A549 (cell line): Measurements from ENCODE around the gene PITPNC1. TPM values are rescaled to one million over a fixed set of nuclear protein-coding genes. Genes with fewer than 3 reads are reported as not detected.

ENCODE experiments used
- ATAC-seq, 2 experiments: fragments of 200-7000 bp in 1 of 2; fragments of >200 bp in 1 of 2; cut with Nextera tagmentation in 1 of 2; cut with Tn5 transposase in 1 of 2; 3 replicates each; pipeline versions ENCODE4 v1.8.0 to v1.9.1; 2018 to 2020; ENCODE audit warnings: mild to moderate bottlenecking in 1 of 2, moderate library complexity in 1 of 2
- CTCF ChIA-PET: fragments of 300-600 bp; sonication (Branson Sonifier 250); formaldehyde crosslinking; extraction: SDS; loops from one replicate; lab custom pipeline; 2021; ENCODE audit warnings: antibody characterized with exemption, inconsistent platforms; lab: Yijun Ruan, JAX
- POLR2A ChIA-PET: fragments of 350-600 bp; formaldehyde crosslinking; extraction: SDS; loops from one replicate; lab custom pipeline; 2021; ENCODE audit warnings: antibody characterized with exemption, inconsistent platforms; lab: Yijun Ruan, JAX
- DNase-seq, 2 experiments: peaks; one replicate each; pipeline versions ENCODE4 v3.0.0 to v3.0.0-alpha.2; 2011 to 2016; ENCODE audit warnings: low read depth in 1 of 2, low spot score in 1 of 2
- FAIRE-seq: peaks from 2 replicates; lab custom pipeline; 2011; peaks lifted over from hg19 to GRCh38; lab: Jason Lieb, UNC
- H3K27ac ChIP-seq, 2 experiments: fragments of >200 bp; sonication (Bioruptor Twin); formaldehyde crosslinking; 3 replicates each; pipeline ENCODE4 v1.5.1; 2016 to 2017
- H3K4me1 ChIP-seq: fragments of >200 bp; sonication (Bioruptor Twin); formaldehyde crosslinking; 3 replicates; pipeline ENCODE4 v1.6.1; 2016
- H3K4me2 ChIP-seq: fragments of >200 bp; sonication (Bioruptor Twin); formaldehyde crosslinking; 3 replicates; pipeline ENCODE4 v1.6.1; 2016
- H3K4me3 ChIP-seq: fragments of >200 bp; sonication (Bioruptor Twin); formaldehyde crosslinking; 3 replicates; pipeline ENCODE4 v1.5.1; 2016
- H3K9me3 ChIP-seq: fragments of >200 bp; sonication (Bioruptor Twin); formaldehyde crosslinking; 3 replicates; pipeline ENCODE4 v1.6.1; 2016
- ATOH8 ChIP-seq: fragments of 250-450 bp; sonication (Bioruptor Pico); IDR thresholded peaks from 2 replicates; pipeline ENCODE4 v1.5.0; 2020; ENCODE audit warnings: low read depth, mild to moderate bottlenecking, moderate library complexity
- CBX2 ChIP-seq: fragments of 200-600 bp; sonication (generic); IDR thresholded peaks from 2 replicates; pipeline ENCODE4 v1.6.1; 2016; ENCODE audit warnings: low read depth, mild to moderate bottlenecking, borderline replicate concordance
- CBX8 ChIP-seq: fragments of 200-600 bp; sonication (generic); IDR thresholded peaks from 2 replicates; pipeline ENCODE4 v1.6.1; 2016
- CHD4 ChIP-seq: fragments of 200-600 bp; sonication (generic); IDR thresholded peaks from 2 replicates; pipeline ENCODE4 v1.6.1; 2016; ENCODE audit warnings: antibody characterized with exemption, mild to moderate bottlenecking, borderline replicate concordance
- CTCF ChIP-seq: fragments of >200 bp; sonication (Bioruptor Twin); formaldehyde crosslinking; IDR thresholded peaks from 3 replicates; pipeline ENCODE4 v1.5.1; 2016
- E2F6 ChIP-seq: IDR thresholded peaks from 2 replicates; pipeline ENCODE4 v1.6.1; 2012; ENCODE audit warnings: low read depth, borderline replicate concordance
- EHF ChIP-seq: fragments of 250-450 bp; sonication (Bioruptor Pico); IDR thresholded peaks from 2 replicates; pipeline ENCODE4 v1.5.0; 2020; ENCODE audit warnings: mild to moderate bottlenecking
- FOSL2 ChIP-seq, 2 experiments: fragments of 450-650 bp in 1 of 2; fragments of >200 bp in 1 of 2; sonication (Bioruptor Twin) in 1 of 2; formaldehyde crosslinking; IDR thresholded peaks; 2 replicates each; pipeline versions ENCODE4 v1.5.0 to v1.6.1; 2016 to 2020; ENCODE audit warnings: mild to moderate bottlenecking in 1 of 2, moderate library complexity in 1 of 2
- GATA3 ChIP-seq: IDR thresholded peaks from 2 replicates; pipeline ENCODE4 v1.6.1; 2012; ENCODE audit warnings: borderline replicate concordance
- HDAC2 ChIP-seq: fragments of 200-600 bp; sonication (generic); IDR thresholded peaks from 2 replicates; pipeline ENCODE4 v1.6.1; 2016
- HEYL ChIP-seq: fragments of 250-450 bp; sonication (Bioruptor Pico); IDR thresholded peaks from 2 replicates; pipeline ENCODE4 v1.8.0; 2021; ENCODE audit warnings: mild to moderate bottlenecking, moderate library complexity
- HOXB5 ChIP-seq: fragments of 250-450 bp; sonication (Bioruptor Pico); IDR thresholded peaks from 2 replicates; pipeline ENCODE4 v1.5.0; 2020; ENCODE audit warnings: mild to moderate bottlenecking, moderate library complexity
- KDM5A ChIP-seq: fragments of 200-600 bp; sonication (generic); IDR thresholded peaks from 2 replicates; pipeline ENCODE4 v1.6.1; 2016; ENCODE audit warnings: antibody characterized with exemption, mild to moderate bottlenecking
- MAX ChIP-seq: IDR thresholded peaks from 2 replicates; pipeline ENCODE4 v1.6.1; 2012
- MYC ChIP-seq: IDR thresholded peaks from 2 replicates; pipeline ENCODE4 v1.6.1; 2012; ENCODE audit warnings: mild to moderate bottlenecking, inconsistent platforms, low read length, improper control_type of control experiment, borderline replicate concordance
- NPAS2 ChIP-seq: fragments of 250-450 bp; sonication (Bioruptor Pico); IDR thresholded peaks from 2 replicates; pipeline ENCODE4 v1.8.0; 2022; ENCODE audit warnings: mild to moderate bottlenecking, moderate library complexity, borderline replicate concordance
- PBX3 ChIP-seq: IDR thresholded peaks from 2 replicates; pipeline ENCODE4 v1.6.1; 2012
- PHF8 ChIP-seq: fragments of 200-600 bp; sonication (generic); IDR thresholded peaks from 2 replicates; pipeline ENCODE4 v1.6.1; 2016; ENCODE audit warnings: low read depth, mild to moderate bottlenecking, antibody characterized with exemption, moderate library complexity, borderline replicate concordance
- POLR2A ChIP-seq: IDR thresholded peaks from 2 replicates; pipeline ENCODE4 v1.6.1; 2012; ENCODE audit warnings: mild to moderate bottlenecking, low read length
- RARB ChIP-seq: fragments of 250-450 bp; sonication (Bioruptor Pico); IDR thresholded peaks from 2 replicates; pipeline ENCODE4 v1.8.0; 2021; ENCODE audit warnings: mild to moderate bottlenecking, moderate library complexity
- RFX5 ChIP-seq: fragments of 450-650 bp; IDR thresholded peaks from 2 replicates; pipeline ENCODE4 v1.7.1; 2014; ENCODE audit warnings: antibody characterized with exemption, mild to moderate bottlenecking, moderate library complexity
- RNF2 ChIP-seq: fragments of 200-600 bp; sonication (generic); IDR thresholded peaks from 2 replicates; pipeline ENCODE4 v1.6.1; 2016; ENCODE audit warnings: low read depth, mild to moderate bottlenecking, antibody characterized with exemption, moderate library complexity, borderline replicate concordance
- SMC3 ChIP-seq: fragments of >200 bp; sonication (Bioruptor Twin); formaldehyde crosslinking; IDR thresholded peaks from 3 replicates; pipeline ENCODE4 v1.6.1; 2018; ENCODE audit warnings: inconsistent platforms
- SREBF2 ChIP-seq: fragments of 450-650 bp; IDR thresholded peaks from 2 replicates; pipeline ENCODE4 v1.6.1; 2014; ENCODE audit warnings: mild to moderate bottlenecking, moderate library complexity
- TFCP2L1 ChIP-seq: fragments of 250-450 bp; sonication (Bioruptor Pico); IDR thresholded peaks from 2 replicates; pipeline ENCODE4 v1.5.0; 2021; ENCODE audit warnings: mild to moderate bottlenecking
- USF2 ChIP-seq: fragments of 450-650 bp; IDR thresholded peaks from 2 replicates; pipeline ENCODE4 v1.6.1; 2014; ENCODE audit warnings: antibody characterized with exemption
- ZC3H11A ChIP-seq: fragments of 450-650 bp; IDR thresholded peaks from 2 replicates; pipeline ENCODE4 v1.6.1; 2014; ENCODE audit warnings: antibody characterized with exemption, mild to moderate bottlenecking
- ZNF302 ChIP-seq: fragments of 250-450 bp; sonication (Bioruptor Pico); IDR thresholded peaks from 2 replicates; pipeline ENCODE4 v1.9.0; 2021; ENCODE audit warnings: inconsistent platforms, mild to moderate bottlenecking, moderate library complexity
- WGBS: methylation state at CpG from one replicate; pipeline ENCODE4 v1.1.6; 2017; ENCODE audit errors: missing lambda C conversion rate; 5-methylcytosine and 5-hydroxymethylcytosine counted together
- polyA plus RNA-seq, 4 experiments: library from polyadenylated mRNA; depleted of rRNA in 3 of 4; stranded (reverse); fragments of >200 nt; fragmentation: RNase III in 1 of 4; extraction: RNeasy Plus Mini Kit Qiagen cat#74134 plus additional on column Dnase treatment in 1 of 4; gene quantifications; 2 replicates in 3 of 4; 3 replicates in 1 of 4; pipeline ENCODE4 v1.2.3, GENCODE V29; 2011 to 2017

The PITPNC1 gene
- polyA plus RNA-seq, 2 of the 4 experiments (the other 2 are of a cell fraction) = 3.7 to 11.2 TPM

GRCh38 chr17:67415291-67415690 is 38.2 kb downstream of the PITPNC1 start:
- ChIA-PET POLR2A (no interaction called here), CTCF (no interaction called here)
- Histone ChIP-seq H3K4me2 (no peak overlapping the region), H3K4me3 (no peak overlapping the region), H3K27ac (no peak overlapping the region), H3K9me3 (0 out of 3 replicates have a peak, but pooled peaks cover 3% of the 10 kb centered on the region), H3K4me1 (peaks cover 7% of the 10 kb centered on the region; the same call in 2 of the 3 replicates)
- TF ChIP-seq SMC3 = no peak
- no peak for TF ChIP-seq TFCP2L1 (CRISPR knock-in tag)
- TF ChIP-seq CBX8 = no peak
- TF ChIP-seq KDM5A = no peak
- TF ChIP-seq PBX3 = no peak
- WGBS = 82% methylated on average over 7 of the region's 7 CpGs
- ATAC-seq (no peak), FAIRE-seq (no peak), DNase-seq (no peak)

GRCh38 chr17:67417507-67417906 is 40.4 kb downstream of the PITPNC1 start:
- no peak overlapping the region for H3K4me3 ChIP-seq
- 0 out of 3 replicates have a peak, but pooled peaks cover 3% of the 10 kb centered on the region for H3K9me3 ChIP-seq
- ChIA-PET POLR2A (no interaction called here), CTCF (interaction anchor here (0.6 to 2.3 kb wide), 4 partner anchors 22 to 102 kb away, joined by 4 to 9 read pairs (median 4); no protein-coding TSS in a partner anchor)
- WGBS = 100% methylated on average over 1 of the region's 1 CpG
- no peak for TF ChIP-seq NPAS2 (CRISPR knock-in tag)
- no peak for TF ChIP-seq FOSL2 (IDR thresholded peaks at IDR 0.05)
- no peak for TF ChIP-seq FOSL2 (CRISPR knock-in tag; IDR thresholded peaks at IDR 0.05)
- no peak for TF ChIP-seq ZNF302
- no peak for TF ChIP-seq RFX5
- TF ChIP-seq EHF (CRISPR knock-in tag) = no peak
- TF ChIP-seq ZC3H11A = no peak
- TF ChIP-seq POLR2A = no peak
- TF ChIP-seq HEYL (CRISPR knock-in tag) = no peak
- TF ChIP-seq RARB = no peak
- TF ChIP-seq SMC3 = no peak
- TF ChIP-seq CBX2 = no peak
- TF ChIP-seq MAX = no peak
- FAIRE-seq = no peak
- no peak overlapping the region; a peak in 1 of 6 replicates for H3K27ac ChIP-seq
- peaks cover 16% of the 10 kb centered on the region for H3K4me1 ChIP-seq
- H3K4me2 ChIP-seq = no peak overlapping the region
- no peak for DNase-seq
- ATAC-seq = no peak

- ChIA-PET POLR2A (interaction anchor here (0.5 kb wide), 1 partner anchor 33 kb away, joined by 3 read pairs; no protein-coding TSS in a partner anchor), CTCF (interaction anchor here (0.8 to 2.7 kb wide), 8 partner anchors 20 to 269 kb away, joined by 3 to 16 read pairs (median 4); no protein-coding TSS in a partner anchor)
- no peak for ATAC-seq
- TF ChIP-seq MYC (no peak), SREBF2 (no peak), FOSL2 (IDR thresholded peaks at IDR 0.05) (no peak), FOSL2 (CRISPR knock-in tag; IDR thresholded peaks at IDR 0.05) (no peak), E2F6 (no peak), HDAC2 (no peak), HOXB5 (no peak), GATA3 (no peak), PHF8 (no peak), RFX5 (no peak), RNF2 (no peak), USF2 (no peak), CTCF (no peak), CHD4 (no peak), ATOH8 (no peak)
Measured at GRCh38 chr17:67420994-67421393, 43.9 kb downstream of the PITPNC1 start.

More at GRCh38 chr17:67420994-67421393, 43.9 kb downstream of the PITPNC1 start:
- FAIRE-seq (no peak), DNase-seq (no peak)
- H3K4me2 ChIP-seq = peak overlapping the region; percentile 63; the same call in 2 of the 3 replicates
- H3K9me3 ChIP-seq = no peaks in the 10 kb centered on the region
- 75% methylated on average over 5 of the region's 5 CpGs for WGBS
- peak overlapping the region; percentile 67 to 68; a peak in 5 of 6 replicates for H3K27ac ChIP-seq
- H3K4me3 ChIP-seq = no peak overlapping the region
- peaks cover 27% of the 10 kb centered on the region for H3K4me1 ChIP-seq
